ENCODE measurements around the gene BEST1.
"Not testable (repeated sequence)": the region's sequence is repeated elsewhere in the genome, so short reads cannot be mapped to it uniquely, and the experiment has no call there.

Gene BEST1

GRCh38 chr11:61985869-61986268 lies 35.7 kb downstream of the BEST1 start:
- TF ChIP-seq CTCF (IDR thresholded peaks at IDR 0.05; ENCODE audit: insufficient read depth, low read depth, low read length, missing control alignments), result no peak
- no peak overlapping the region for H3K4me3 ChIP-seq (ENCODE audit: low read depth, low read length)
- no peak for DNase-seq (ENCODE audit: low read depth)

- no peak for TF ChIP-seq CTCF (IDR thresholded peaks at IDR 0.05; ENCODE audit: insufficient read depth, low read depth, low read length, missing control alignments)
- DNase-seq (ENCODE audit: low read depth), result no peak
- no peak overlapping the region for H3K4me3 ChIP-seq (ENCODE audit: low read depth, low read length)
These were observed 44.8 kb downstream of the BEST1 start for GRCh38 chr11:61994981-61995380.

- DNase-seq (ENCODE audit: low read depth), result no peak
- TF ChIP-seq CTCF (IDR thresholded peaks at IDR 0.05; ENCODE audit: insufficient read depth, low read depth, low read length, missing control alignments), result no peak
- H3K4me3 ChIP-seq (ENCODE audit: low read depth, low read length), result no peak overlapping the region
These were observed 46.8 kb downstream of the BEST1 start for GRCh38 chr11:61996933-61997332.

- DNase-seq (ENCODE audit: low read depth), result no peak
- no peak overlapping the region for H3K4me3 ChIP-seq (ENCODE audit: low read depth, low read length)
- no peak for TF ChIP-seq CTCF (IDR thresholded peaks at IDR 0.05; ENCODE audit: insufficient read depth, low read depth, low read length, missing control alignments)
These were observed 49.2 kb downstream of the BEST1 start for GRCh38 chr11:61999141-61999975.

- no peak for TF ChIP-seq CTCF (IDR thresholded peaks at IDR 0.05; ENCODE audit: insufficient read depth, low read depth, low read length, missing control alignments)
These were observed 50.6 kb downstream of the BEST1 start for GRCh38 chr11:62000539-62001446.

GRCh38 chr11:62001450-62002191 lies 51.5 kb downstream of the BEST1 start:
- DNase-seq (ENCODE audit: low read depth), result no peak
- H3K4me3 ChIP-seq (ENCODE audit: low read depth, low read length), result no peak overlapping the region
- TF ChIP-seq CTCF (IDR thresholded peaks at IDR 0.05; ENCODE audit: insufficient read depth, low read depth, low read length, missing control alignments), result no peak

More at GRCh38 chr11:62000539-62001446, 50.6 kb downstream of the BEST1 start:
- H3K4me3 ChIP-seq (ENCODE audit: low read depth, low read length), result no peak overlapping the region
- DNase-seq (ENCODE audit: low read depth), result no peak

GRCh38 chr11:62002283-62002682 lies 52.1 kb downstream of the BEST1 start:
- DNase-seq (ENCODE audit: low read depth); H3K4me3 ChIP-seq (ENCODE audit: low read depth, low read length): not testable (repeated sequence)

Data from GM12865 (cell line).